B cell (primary cell): ENCODE results near the gene CDHR5.
"Not testable (repeated sequence)": the region's sequence is repeated elsewhere in the genome, so short reads cannot be mapped to it uniquely, and the experiment has no call there.

Source experiments
- CTCF ChIP-seq: fragments of 200-600 bp; IDR thresholded peaks from one replicate; pipeline ENCODE4 v1.8.0; 2022; ENCODE audit warnings: antibody characterized with exemption, mild to moderate bottlenecking
- EZH2 ChIP-seq: IDR thresholded peaks from 2 replicates; pipeline ENCODE4 v1.6.1; 2012; ENCODE audit warnings: borderline replicate concordance, low read depth, mild to moderate bottlenecking, moderate library complexity, low read length; ENCODE audit not compliant: insufficient read depth, poor library complexity, severe bottlenecking

GRCh38 chr11:654444-654843, 29.7 kb upstream of the CDHR5 start:
- not testable (repeated sequence) for TF ChIP-seq EZH2, CTCF
